Motor neuron (in vitro differentiated cells): ENCODE measurements around the gene FAXC. TPM values are rescaled to one million over a fixed set of nuclear protein-coding genes. Genes with fewer than 3 reads are reported as not detected.

Experiments
- total RNA-seq, 8 experiments: library from RNA; unstranded; fragments of 300-600 nt; gene quantifications; 2 replicates each; pipeline versions ENCODE4 v1.2.3 to v1.2.4, GENCODE V29; 2022

Gene FAXC
- total RNA-seq, 8 experiments from 2014 or later: 0.31 to 33.3 (median 21.2) TPM

Other genes starting within 250 kb of the FAXC start
- 10 to 100 TPM in 2 of 8 experiments, 1 to 10 TPM in 6; 5.2 to 17.7 (median 7.2) TPM for gene COQ3, start 44.5 kb upstream of the FAXC start, total RNA-seq
- 100 to 1,000 TPM in 7 of 8 experiments, 10 to 100 TPM in 1; 81.8 to 232 (median 134) TPM for gene PNISR, start 75.6 kb upstream of the FAXC start, total RNA-seq
- gene USP45, start 165.7 kb upstream of the FAXC start, total RNA-seq: 10 to 100 TPM in 7 of 8 experiments, 1 to 10 TPM in 1; 6.3 to 27.3 (median 12.5) TPM
- 10 to 100 TPM; 29.7 to 68.5 (median 41.9) TPM for gene CCNC, start 219.0 kb upstream of the FAXC start, total RNA-seq